Measurements from ENCODE around the gene ZNF77.

GRCh38 chr19:2964874-2965273 lies 20.1 kb upstream of the ZNF77 start:
- TF ChIP-seq CTCF (IDR thresholded peaks at IDR 0.05) (no peak), POLR2A (IDR thresholded peaks at IDR 0.05) (no peak)

All from thyroid gland (tissue), 4 donors.